Upper lobe of left lung (tissue), 6 donors: Measurements from ENCODE around the gene RAPGEF2. TPM values are rescaled to one million over a fixed set of nuclear protein-coding genes. Genes with fewer than 3 reads are reported as not detected.

Experiments
- ATAC-seq, 2 donors: fragments of 200-7000 bp; cut with Tn5 transposase; one replicate each; pipeline ENCODE4 v1.9.1; 2022; ENCODE audit warnings: mild to moderate bottlenecking in 2 of 2, moderate library complexity in 2 of 2; ENCODE audit not compliant: low FRiP score in 2 of 2
- DNase-seq, 2 donors: peaks; one replicate each; pipeline ENCODE4 v3.0.0-alpha.2; 2019 to 2020
- H3K27ac ChIP-seq, 4 donors: fragments of 200-600 bp; sonication (generic); one replicate each; pipeline ENCODE4 v1.5.1; 2016 to 2019
- H3K27me3 ChIP-seq, 4 donors: fragments of 200-600 bp; sonication (generic); one replicate each; pipeline ENCODE4 v1.5.1; 2017 to 2019
- H3K36me3 ChIP-seq, 4 donors: fragments of 200-600 bp; sonication (generic); one replicate each; pipeline ENCODE4 v1.5.1; 2016 to 2019
- H3K4me1 ChIP-seq, 4 donors: fragments of 200-600 bp; sonication (generic); one replicate each; pipeline ENCODE4 v1.5.1; 2018 to 2019
- H3K4me3 ChIP-seq, 4 donors: fragments of 200-600 bp; sonication (generic); one replicate each; pipeline ENCODE4 v1.5.1; 2017 to 2019; ENCODE audit warnings: mild to moderate bottlenecking in 2 of 4, moderate library complexity in 1 of 4
- H3K9me3 ChIP-seq, 4 donors: fragments of 200-600 bp; sonication (generic); one replicate each; pipeline ENCODE4 v1.5.1; 2018 to 2019
- CTCF ChIP-seq, 6 experiments: fragments of 450-650 bp in 4 of 6; fragments of 200-600 bp in 2 of 6; sonication (generic) in 2 of 6; IDR thresholded peaks; one replicate each; pipeline ENCODE4 v1.5.1; 2016 to 2019; ENCODE audit warnings: antibody characterized with exemption in 6 of 6
- EP300 ChIP-seq, 4 donors: sonication (generic); formaldehyde crosslinking; IDR thresholded peaks; one replicate each; pipeline ENCODE4 v1.5.1; 2017; ENCODE audit warnings: antibody characterized with exemption in 4 of 4, control low read depth in 2 of 4
- POLR2A ChIP-seq, 4 donors: fragments of 450-650 bp; IDR thresholded peaks; one replicate each; pipeline ENCODE4 v1.5.1; 2016 to 2017; ENCODE audit warnings: antibody characterized with exemption in 4 of 4, mild to moderate bottlenecking in 2 of 4
- POLR2AphosphoS5 ChIP-seq, 2 donors: sonication (generic); formaldehyde crosslinking; IDR thresholded peaks; one replicate each; pipeline ENCODE4 v1.5.1; 2017; ENCODE audit warnings: antibody characterized with exemption in 2 of 2
- WGBS, 2 donors: methylation state at CpG; one replicate each; pipeline ENCODE4 v1.1.5; 2017 to 2018; 5-methylcytosine and 5-hydroxymethylcytosine counted together
- small RNA-seq, 4 donors: library from RNA; depleted of rRNA; stranded (forward); fragments of <200 nt; gene quantifications; one replicate each; pipeline ENCODE3, GENCODE V24; 2016
- total RNA-seq, 6 donors: library from RNA; depleted of rRNA in 4 of 6; stranded (reverse); fragments of >200 nt in 4 of 6; gene quantifications; one replicate each; pipeline versions ENCODE4 v1.1.0 to v1.2.1, GENCODE V29; 2016 to 2021
- donor health status: DM: no; HTN: no; CAD: no; lungs with moderate emphysema.
- donor health status: DM: no; HTN: yes; CAD: no; lungs with severe emphysema.

The RAPGEF2 gene
- total RNA-seq, 6 donors from 2014 or later: 53.3 to 122 (median 66.3) TPM

- Histone ChIP-seq H3K4me3 (no peak overlapping the region), H3K36me3 (no peaks in the 10 kb centered on the region), H3K27ac (no peak overlapping the region), H3K27me3 (no peaks in the 10 kb centered on the region), H3K4me1 (peaks cover 0 to 4% (median 0%) of the 10 kb centered on the region in 4 donors), H3K9me3 (no peaks in the 10 kb centered on the region)
- ATAC-seq (no peak), DNase-seq (no peak)
- WGBS, 2 donors: 52 to 62% methylated on average over 7 of the region's 7 CpGs
- TF ChIP-seq CTCF (IDR thresholded peaks at IDR 0.05) (no peak), EP300 (IDR thresholded peaks at IDR 0.05) (no peak), POLR2A (IDR thresholded peaks at IDR 0.05) (no peak), POLR2AphosphoS5 (IDR thresholded peaks at IDR 0.05) (no peak)
These were observed 295.4 kb downstream of the RAPGEF2 start for GRCh38 chr4:159398236-159398638.

- ATAC-seq (peak in 1 of 2 donors; percentile 50), DNase-seq (peak in 1 of 2 donors; percentile 13)
- peaks cover 0 to 4% (median 0%) of the 10 kb centered on the region in 4 donors for H3K4me1 ChIP-seq
- no peaks in the 10 kb centered on the region for H3K36me3 ChIP-seq
- peak overlapping the region in 1 of 4 donors; percentile 29 for H3K27ac ChIP-seq
- H3K27me3 ChIP-seq: no peaks in the 10 kb centered on the region
- no peak overlapping the region for H3K4me3 ChIP-seq
- TF ChIP-seq POLR2AphosphoS5 (IDR thresholded peaks at IDR 0.05) (no peak), EP300 (IDR thresholded peaks at IDR 0.05) (no peak), POLR2A (IDR thresholded peaks at IDR 0.05) (no peak), CTCF (IDR thresholded peaks at IDR 0.05) (no peak)
- H3K9me3 ChIP-seq: no peaks in the 10 kb centered on the region
- 53 to 55% methylated on average over 12 of the region's 12 CpGs for WGBS, 2 donors
These were observed 297.8 kb downstream of the RAPGEF2 start for GRCh38 chr4:159400558-159401225.

GRCh38 chr4:159401226-159401712, 298.4 kb downstream of the RAPGEF2 start:
- Histone ChIP-seq H3K36me3 (no peaks in the 10 kb centered on the region), H3K4me1 (peaks cover 0 to 4% (median 0%) of the 10 kb centered on the region in 4 donors), H3K4me3 (no peak overlapping the region), H3K27ac (peak overlapping the region in 2 of 4 donors; percentile 4 to 29), H3K9me3 (no peaks in the 10 kb centered on the region), H3K27me3 (no peaks in the 10 kb centered on the region)
- ATAC-seq (peak in 1 of 2 donors; percentile 56), DNase-seq (no peak)
- no peak for TF ChIP-seq POLR2A (IDR thresholded peaks at IDR 0.05)
- 49 to 68% methylated on average over 4 of the region's 4 CpGs for WGBS, 2 donors

GRCh38 chr4:159401791-159402380, 299.0 kb downstream of the RAPGEF2 start:
- no peak for DNase-seq
- H3K4me3 ChIP-seq: no peak overlapping the region
- ATAC-seq: peak in 1 of 2 donors; percentile 45
- TF ChIP-seq POLR2A (IDR thresholded peaks at IDR 0.05) (no peak), CTCF (IDR thresholded peaks at IDR 0.05) (no peak), EP300 (IDR thresholded peaks at IDR 0.05) (no peak), POLR2AphosphoS5 (IDR thresholded peaks at IDR 0.05) (no peak)
- no peaks in the 10 kb centered on the region for H3K27me3 ChIP-seq
- peaks cover 0 to 4% (median 0%) of the 10 kb centered on the region in 4 donors for H3K4me1 ChIP-seq
- H3K9me3 ChIP-seq: no peaks in the 10 kb centered on the region
- H3K36me3 ChIP-seq: no peaks in the 10 kb centered on the region
- H3K27ac ChIP-seq: peak overlapping the region in 2 of 4 donors; percentile 4 to 29
- WGBS, 2 donors: 66 to 78% methylated on average over 6 of the region's 6 CpGs

Small RNA genes within 50 kb of the gene (small RNA-seq; reads per million reads assigned to genes)
- gene AC074344.1 (0 reads per million in 4 donors), gene MIR3688-1 (0 reads per million in 4 donors), gene RF00019 (0 reads per million in 4 donors)
